SU-DHL-6 (cell line): ENCODE results near the gene CEP350.

Experiments
- H2AFZ ChIP-seq: fragments of 200-600 bp; sonication (generic); 2 replicates; pipeline ENCODE4 v1.6.1; 2014; ENCODE audit warnings: low read depth, mild to moderate bottlenecking, moderate library complexity, mixed read lengths, antibody characterized with exemption, low read length; ENCODE audit not compliant: severe bottlenecking
- H3F3A ChIP-seq: fragments of 200-600 bp; shearing (Covaris generic); 2 replicates; pipeline ENCODE4 v1.6.0; 2016; ENCODE audit warnings: antibody characterized with exemption, mild to moderate bottlenecking; ENCODE audit not compliant: insufficient read depth
- H3K27ac ChIP-seq: fragments of 200-600 bp; sonication (generic); 2 replicates; pipeline ENCODE4 v1.5.1; 2016; ENCODE audit warnings: low read depth, mild to moderate bottlenecking, low read length, moderate library complexity, mixed read lengths
- H3K27me3 ChIP-seq: fragments of 200-600 bp; sonication (generic), shearing (Covaris generic); 2 replicates; pipeline ENCODE4 v1.6.0; 2014; ENCODE audit warnings: mild to moderate bottlenecking, low read length
- H3K36me3 ChIP-seq: fragments of 200-600 bp; sonication (generic); 2 replicates; pipeline ENCODE4 v1.6.1; 2014; ENCODE audit warnings: mild to moderate bottlenecking, low read length, mixed read lengths
- H3K4me2 ChIP-seq: fragments of 300-600, 200-600 bp; shearing (Covaris generic), sonication (generic); 2 replicates; pipeline ENCODE4 v1.6.0; 2014; ENCODE audit warnings: low read length, low read depth, mild to moderate bottlenecking; ENCODE audit not compliant: poor library complexity, severe bottlenecking
- H3K4me3 ChIP-seq: fragments of 200-600 bp; sonication (generic); 2 replicates; pipeline ENCODE4 v1.5.1; 2014; ENCODE audit warnings: antibody characterized with exemption, low read length, mild to moderate bottlenecking, mixed read lengths; ENCODE audit not compliant: insufficient read depth, poor library complexity, severe bottlenecking
- H3K79me2 ChIP-seq: fragments of 200-600 bp; sonication (generic); 2 replicates; pipeline ENCODE4 v1.6.1; 2014; ENCODE audit warnings: mild to moderate bottlenecking, low read length, moderate library complexity; ENCODE audit not compliant: insufficient read depth
- H3K9ac ChIP-seq: fragments of 200-600 bp; sonication (generic); 2 replicates; pipeline ENCODE4 v1.7.0; 2014; ENCODE audit warnings: mild to moderate bottlenecking, low read length
- H3K9me2 ChIP-seq: fragments of 200-600 bp; sonication (generic); replicated peaks from 2 replicates; pipeline ENCODE4 v1.6.1; 2014; ENCODE audit warnings: low read length; ENCODE audit not compliant: insufficient read depth
- H3K9me3 ChIP-seq: fragments of 200-600 bp; sonication (generic); 2 replicates; pipeline ENCODE4 v1.6.1; 2014; ENCODE audit warnings: low read length, mixed read lengths; ENCODE audit not compliant: insufficient read depth
- H4K20me1 ChIP-seq: fragments of 200-600 bp; sonication (generic); 2 replicates; pipeline ENCODE4 v1.6.1; 2014; ENCODE audit warnings: low read depth, mild to moderate bottlenecking, antibody characterized with exemption, low read length, moderate library complexity, mixed read lengths
- EZH2phosphoT487 ChIP-seq: fragments of 200-600 bp; sonication (generic), shearing (Covaris generic); conservative IDR thresholded peaks from 2 replicates; pipeline ENCODE4 v1.6.1; 2018; ENCODE audit warnings: mild to moderate bottlenecking, antibody characterized with exemption, low read length, moderate library complexity, mixed read lengths
- TF ChIP-seq, protein P1 (sequence below): fragments of 200-600 bp; sonication (generic); IDR thresholded peaks from one replicate; pipeline ENCODE4 v1.5.1; 2017; ENCODE audit warnings: antibody characterized with exemption, mild to moderate bottlenecking, low read length, moderate library complexity; ENCODE audit not compliant: insufficient read depth, poor library complexity, severe bottlenecking

CEP350 gene

DNA sequence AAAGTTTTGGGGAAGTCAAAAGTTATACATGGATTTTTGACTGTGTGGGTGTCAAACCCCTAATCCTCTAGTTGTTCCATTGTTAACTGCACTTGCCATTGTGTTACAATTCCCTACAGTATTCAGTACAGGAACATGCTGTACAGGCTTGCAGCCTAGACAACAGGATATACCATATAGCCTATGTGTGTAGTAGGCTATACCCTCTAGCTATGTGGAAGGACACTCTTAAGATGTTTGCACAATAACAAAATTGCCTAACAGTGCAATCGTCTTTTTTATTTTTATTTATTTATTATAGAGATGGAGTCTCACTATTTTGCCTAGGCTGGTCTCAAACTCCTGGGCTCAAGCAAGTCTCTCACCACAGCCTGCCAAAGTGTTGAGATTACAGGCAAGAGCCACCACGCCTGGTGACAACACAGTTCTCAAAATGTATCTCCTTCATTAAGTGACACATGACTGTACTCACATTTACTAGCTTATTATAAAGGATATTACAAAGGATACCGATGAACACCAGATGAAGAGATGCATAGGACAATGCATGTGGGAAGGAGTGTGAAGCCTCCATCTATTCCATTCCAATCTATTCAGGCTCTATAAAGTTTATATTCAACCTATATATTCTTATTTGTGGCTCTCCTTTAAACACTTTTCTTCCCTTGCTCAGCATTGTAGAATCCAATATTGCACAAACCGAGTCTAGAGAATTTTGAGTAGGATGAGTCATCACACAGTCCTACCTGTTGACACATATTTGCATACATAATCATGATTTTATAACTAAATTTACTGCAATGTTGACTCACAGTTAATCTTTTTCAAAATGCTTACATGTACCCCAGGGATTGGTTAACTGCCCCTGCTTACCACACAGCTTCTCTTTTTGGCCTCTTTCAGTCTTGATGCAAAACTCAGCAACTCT, 28.4 kb upstream of the CEP350 start:
- no peak overlapping the region for H3K4me3 ChIP-seq
- no peaks in the 10 kb centered on the region for H3F3A ChIP-seq
- no peaks in the 10 kb centered on the region for H3K36me3 ChIP-seq
- no peaks in the 10 kb centered on the region for H3K9me2 ChIP-seq
- no peak overlapping the region for H3K27ac ChIP-seq
- H4K20me1 ChIP-seq: no peaks in the 10 kb centered on the region
- H3K79me2 ChIP-seq: no peaks in the 10 kb centered on the region
- H3K9me3 ChIP-seq: no peaks in the 10 kb centered on the region
- no peak overlapping the region for H3K9ac ChIP-seq
- TF ChIP-seq, protein P1, sequence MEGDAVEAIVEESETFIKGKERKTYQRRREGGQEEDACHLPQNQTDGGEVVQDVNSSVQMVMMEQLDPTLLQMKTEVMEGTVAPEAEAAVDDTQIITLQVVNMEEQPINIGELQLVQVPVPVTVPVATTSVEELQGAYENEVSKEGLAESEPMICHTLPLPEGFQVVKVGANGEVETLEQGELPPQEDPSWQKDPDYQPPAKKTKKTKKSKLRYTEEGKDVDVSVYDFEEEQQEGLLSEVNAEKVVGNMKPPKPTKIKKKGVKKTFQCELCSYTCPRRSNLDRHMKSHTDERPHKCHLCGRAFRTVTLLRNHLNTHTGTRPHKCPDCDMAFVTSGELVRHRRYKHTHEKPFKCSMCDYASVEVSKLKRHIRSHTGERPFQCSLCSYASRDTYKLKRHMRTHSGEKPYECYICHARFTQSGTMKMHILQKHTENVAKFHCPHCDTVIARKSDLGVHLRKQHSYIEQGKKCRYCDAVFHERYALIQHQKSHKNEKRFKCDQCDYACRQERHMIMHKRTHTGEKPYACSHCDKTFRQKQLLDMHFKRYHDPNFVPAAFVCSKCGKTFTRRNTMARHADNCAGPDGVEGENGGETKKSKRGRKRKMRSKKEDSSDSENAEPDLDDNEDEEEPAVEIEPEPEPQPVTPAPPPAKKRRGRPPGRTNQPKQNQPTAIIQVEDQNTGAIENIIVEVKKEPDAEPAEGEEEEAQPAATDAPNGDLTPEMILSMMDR: no peak
- TF ChIP-seq EZH2phosphoT487: no peak
- no peak overlapping the region for H2AFZ ChIP-seq
- H3K4me2 ChIP-seq: no peak overlapping the region
- no peaks in the 10 kb centered on the region for H3K27me3 ChIP-seq

DNA sequence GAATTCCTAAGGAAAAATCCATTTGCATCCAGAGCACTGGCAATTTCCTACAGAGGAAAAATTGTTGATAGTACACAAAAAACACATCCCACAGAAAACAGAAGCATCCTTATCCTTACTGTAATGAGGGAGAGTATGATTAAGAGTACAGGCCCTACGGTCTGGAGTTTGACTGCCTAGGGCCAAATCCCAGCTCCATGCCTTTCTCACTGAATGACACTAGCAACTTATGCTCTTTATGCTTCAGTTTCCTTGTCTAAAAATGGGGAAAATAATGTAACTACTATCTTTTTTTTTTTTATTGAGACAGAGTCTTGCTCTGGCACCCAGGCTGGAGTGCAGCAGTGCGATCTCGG, 27.8 kb upstream of the CEP350 start:
- Histone ChIP-seq H3K27me3 (no peaks in the 10 kb centered on the region), H3K9ac (no peak overlapping the region), H3K4me2 (no peak overlapping the region), H4K20me1 (no peaks in the 10 kb centered on the region), H3K27ac (no peak overlapping the region), H3K36me3 (no peaks in the 10 kb centered on the region), H3K79me2 (no peaks in the 10 kb centered on the region), H3K9me3 (no peaks in the 10 kb centered on the region), H2AFZ (no peak overlapping the region), H3K9me2 (no peaks in the 10 kb centered on the region), H3K4me3 (no peak overlapping the region), H3F3A (no peaks in the 10 kb centered on the region)
- TF ChIP-seq, protein P1: no peak
- no peak for TF ChIP-seq EZH2phosphoT487

DNA sequence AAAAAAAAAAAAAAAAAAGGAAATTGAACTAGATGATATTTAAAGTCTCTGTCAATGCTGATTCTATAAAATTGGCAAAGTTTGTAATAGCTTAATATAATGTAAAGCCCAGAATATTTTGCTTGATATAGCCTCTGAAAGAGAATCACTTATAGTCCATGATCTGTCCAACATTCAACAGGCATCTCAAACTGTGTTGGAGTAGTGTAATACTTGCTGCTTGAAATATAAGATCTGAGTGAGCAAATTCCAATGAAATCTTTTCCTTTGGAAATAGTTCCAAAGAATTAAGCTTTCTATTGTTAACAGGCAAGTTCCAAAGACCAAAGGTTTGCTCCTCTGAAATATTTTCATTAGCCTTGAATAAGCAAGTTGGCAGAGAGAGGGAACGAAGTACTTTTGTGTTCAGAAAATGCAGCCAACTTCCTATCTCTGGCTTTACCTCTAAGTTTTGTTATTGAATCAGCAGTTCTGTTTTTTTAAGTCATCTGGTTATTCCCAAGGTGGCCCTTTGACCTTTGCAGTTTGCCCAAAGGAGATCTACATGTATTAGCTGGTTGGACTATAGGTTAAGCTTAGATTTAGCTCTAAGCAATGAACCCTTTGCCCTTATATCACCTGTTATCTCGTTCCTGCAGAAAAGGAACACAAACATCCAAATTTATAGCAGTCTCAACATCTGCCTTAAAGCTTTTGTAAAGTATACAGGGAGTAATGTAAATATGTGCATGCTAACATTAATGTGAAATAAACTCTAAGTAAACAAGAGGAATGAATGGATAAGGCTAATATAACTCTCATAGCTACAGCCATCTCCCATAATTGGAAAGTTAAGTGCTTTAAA, 24.4 kb upstream of the CEP350 start:
- Histone ChIP-seq H3K4me3 (no peak overlapping the region), H3K27me3 (no peaks in the 10 kb centered on the region), H2AFZ (no peak overlapping the region), H3K4me2 (no peak overlapping the region), H3F3A (no peaks in the 10 kb centered on the region), H3K9me2 (no peaks in the 10 kb centered on the region), H3K27ac (no peak overlapping the region), H3K36me3 (no peaks in the 10 kb centered on the region), H3K9me3 (no peaks in the 10 kb centered on the region), H3K79me2 (no peaks in the 10 kb centered on the region), H3K9ac (no peak overlapping the region), H4K20me1 (no peaks in the 10 kb centered on the region)
- TF ChIP-seq EZH2phosphoT487: no peak
- TF ChIP-seq, protein P1: no peak
